Right ventricle myocardium superior (tissue), 1 donor: ENCODE measurements around the gene TMEM50A. TPM values are rescaled to one million over a fixed set of nuclear protein-coding genes. Genes with fewer than 3 reads are reported as not detected.
"Not testable (repeated sequence)": the region's sequence is repeated elsewhere in the genome, so short reads cannot be mapped to it uniquely, and the experiment has no call there.

Experiments
- ATAC-seq: fragments of 200-7000 bp; cut with Tn5 transposase; one replicate; pipeline ENCODE4 v1.9.1; 2020; ENCODE audit warnings: mild to moderate bottlenecking; ENCODE audit not compliant: poor library complexity
- DNase-seq: peaks from one replicate; pipeline ENCODE4 v3.0.0-alpha.2; 2020
- intact Hi-C: fragments of 100-400 bp; cut with DNase I; formaldehyde crosslinking; loops from one replicate; pipeline ENCODE4 v1.11.2; 2022
- total RNA-seq: library from RNA; stranded (reverse); fragmentation: NEBNext Ultra II Directional; extraction: Animal tissue kit (Norgen Biotek cat#: 25700); gene quantifications from one replicate; pipeline ENCODE4 v1.2.1, GENCODE V29; 2021
- donor health status: DM: no; HTN: yes; CAD: no; lungs with severe emphysema.

Gene TMEM50A
- total RNA-seq, 1 donor from 2014 or later, result 73.5 TPM

DNA sequence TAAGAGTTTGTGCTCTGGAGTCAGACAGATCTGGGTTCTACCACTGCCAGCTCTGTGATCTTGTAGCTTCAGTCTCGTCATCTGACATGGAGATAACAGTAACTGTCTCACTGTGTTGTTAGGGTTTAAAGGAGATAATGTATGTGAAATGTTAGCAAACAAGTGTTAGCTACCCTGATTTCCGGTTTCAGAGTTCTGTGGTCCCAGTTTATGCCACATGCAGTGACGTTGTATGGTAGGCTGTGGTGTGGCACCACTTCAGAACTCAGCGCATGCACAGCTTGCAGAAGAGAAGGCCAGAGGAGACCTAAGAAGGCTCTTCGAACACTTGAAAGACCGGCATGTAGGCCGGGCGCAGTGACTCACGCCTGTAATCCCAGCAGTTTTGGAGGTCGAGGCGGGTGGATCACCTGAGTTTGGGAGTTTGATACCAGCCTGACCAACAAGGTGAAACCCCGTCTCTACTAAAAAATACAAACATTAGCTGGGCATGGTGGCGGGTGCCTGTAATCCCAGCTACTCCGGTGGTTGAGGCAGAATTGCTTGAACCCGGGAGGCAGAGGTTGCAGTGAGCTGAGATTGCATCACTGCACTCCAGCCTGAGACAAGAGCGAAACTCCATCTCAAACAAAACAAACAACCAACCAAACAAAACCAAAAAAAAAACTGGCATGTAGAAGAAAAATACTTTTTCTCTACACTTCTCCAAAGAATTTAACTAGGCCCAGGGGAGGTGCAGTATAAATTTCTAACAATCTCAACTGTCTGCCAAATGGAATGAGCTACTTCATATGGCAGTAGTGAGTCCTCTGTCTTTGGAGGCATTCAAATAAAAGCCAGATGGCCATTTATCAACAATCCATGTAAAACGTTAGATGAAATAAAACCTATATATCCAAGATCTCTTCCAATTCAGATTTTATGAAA lies 10.0 kb upstream of the TMEM50A start:
- ATAC-seq, result peak; percentile 65
- DNase-seq, intact Hi-C loops: not testable (repeated sequence)

DNA sequence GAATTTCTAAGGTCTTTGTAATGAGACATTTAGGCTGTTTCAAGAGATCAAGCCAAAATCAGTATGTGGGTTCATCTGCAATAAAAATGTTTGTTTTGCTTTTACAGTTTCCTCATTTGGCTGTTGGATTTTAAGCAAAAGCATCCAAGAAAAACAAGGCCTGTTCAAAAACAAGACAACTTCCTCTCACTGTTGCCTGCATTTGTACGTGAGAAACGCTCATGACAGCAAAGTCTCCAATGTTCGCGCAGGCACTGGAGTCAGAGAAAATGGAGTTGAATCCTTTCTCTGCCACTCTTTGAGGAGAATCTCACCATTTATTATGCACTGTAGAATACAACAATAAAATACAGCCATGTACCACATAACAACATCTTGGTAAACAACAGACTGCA lies 9.3 kb upstream of the TMEM50A start:
- intact Hi-C loops, DNase-seq: not testable (repeated sequence)
- ATAC-seq, result peak; percentile 47

DNA sequence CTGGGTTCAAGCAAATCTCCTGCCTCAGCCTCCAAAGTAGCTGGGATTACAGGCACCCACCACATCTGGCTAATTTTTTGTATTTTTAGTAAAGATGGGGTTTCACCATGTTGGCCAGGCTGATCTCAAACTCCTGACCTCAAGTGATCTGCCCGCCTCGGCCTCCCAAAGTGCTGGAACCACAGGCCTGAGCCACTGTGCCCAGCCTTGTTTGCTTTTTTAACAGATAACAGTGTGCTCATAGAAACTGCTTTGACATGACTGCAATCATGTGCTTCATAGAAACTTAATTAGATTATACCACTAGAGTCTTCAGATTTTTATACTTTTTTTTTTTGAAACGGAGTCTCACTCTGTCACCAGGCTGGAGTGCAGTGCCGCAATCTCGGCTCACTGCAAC lies 8.8 kb upstream of the TMEM50A start:
- intact Hi-C loops, DNase-seq, ATAC-seq: not testable (repeated sequence)

DNA sequence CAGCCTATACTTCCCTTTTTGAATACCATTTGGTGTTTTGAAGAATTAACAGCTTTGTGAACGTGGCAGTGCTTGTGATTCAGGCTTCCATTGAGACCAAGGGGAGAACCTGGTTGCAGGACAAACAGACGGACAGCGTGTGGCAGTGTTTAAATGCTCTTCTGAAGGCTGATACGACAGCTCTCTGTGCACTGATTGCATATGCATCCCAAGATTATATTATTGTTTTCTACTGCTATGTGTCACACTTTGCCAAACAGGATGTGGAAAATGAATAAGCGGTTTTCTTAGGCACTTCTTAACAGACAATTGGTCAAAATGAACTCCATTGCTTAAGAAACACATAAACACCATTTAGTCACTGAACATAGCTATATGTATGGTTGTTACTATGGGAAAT lies 8.2 kb upstream of the TMEM50A start:
- intact Hi-C loops, DNase-seq: not testable (repeated sequence)
- peak; percentile 22 for ATAC-seq

DNA sequence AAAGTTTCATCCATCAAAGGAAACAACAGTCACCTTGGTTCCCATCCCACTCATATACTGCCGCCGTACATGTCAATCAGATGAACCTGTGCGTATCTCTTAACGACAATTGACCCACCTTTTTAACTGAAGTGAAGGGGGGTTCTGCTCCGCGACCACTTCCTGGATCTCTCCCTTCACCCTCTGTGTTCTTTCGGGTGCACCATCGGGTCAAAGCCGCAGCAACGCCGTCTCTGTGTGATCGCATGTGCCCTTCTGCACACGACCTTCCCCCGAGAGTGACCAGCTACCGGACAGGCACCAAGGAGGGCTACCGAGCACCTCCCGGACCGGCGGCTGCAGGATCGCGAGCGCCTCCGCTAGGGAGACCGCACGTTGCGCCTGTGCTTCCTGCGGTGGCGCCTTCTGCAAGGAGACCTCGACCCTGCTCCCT lies 1.2 kb upstream of the TMEM50A start:
- intact Hi-C loops, result not testable (repeated sequence)

DNA sequence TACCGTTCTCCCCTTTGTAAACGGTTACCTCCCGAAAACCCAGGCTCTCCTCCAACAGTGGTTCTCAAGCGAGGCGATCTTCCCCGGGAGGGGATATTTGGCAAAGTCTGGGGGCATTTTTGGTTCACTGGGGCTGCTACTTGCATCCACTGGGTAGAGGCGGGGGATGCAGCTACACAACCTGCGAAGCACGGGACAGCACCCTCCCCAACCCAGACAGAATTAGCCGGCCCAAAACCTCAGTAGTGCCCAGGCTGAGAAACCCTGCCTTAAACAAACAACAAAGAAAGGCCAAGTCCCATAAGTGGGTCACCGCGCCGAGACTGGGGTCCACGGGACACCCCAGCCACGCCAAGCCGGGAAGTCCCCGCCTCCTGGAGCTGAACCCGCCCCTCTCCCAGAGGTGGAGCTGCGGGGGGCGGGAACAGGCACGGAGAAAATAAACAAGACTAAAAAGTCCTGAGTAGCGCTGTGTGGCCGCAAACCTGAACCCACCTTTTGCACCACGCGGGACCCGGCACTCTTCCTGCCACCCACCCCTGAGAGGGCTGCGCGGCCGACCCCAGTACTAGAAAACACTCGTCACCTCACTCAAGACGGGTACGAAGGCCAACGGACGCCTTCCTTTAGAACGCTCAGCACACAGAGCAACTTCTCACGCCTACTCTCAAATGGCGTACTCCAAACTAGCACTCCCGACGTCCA lies 499 bp upstream of the TMEM50A start:
- intact Hi-C loops, DNase-seq: not testable (repeated sequence)
- ATAC-seq, result peak; percentile 90

More for the DNA sequence above, 1.2 kb upstream of the TMEM50A start:
- DNase-seq (peak; percentile 67), ATAC-seq (peak; percentile 72)

DNA sequence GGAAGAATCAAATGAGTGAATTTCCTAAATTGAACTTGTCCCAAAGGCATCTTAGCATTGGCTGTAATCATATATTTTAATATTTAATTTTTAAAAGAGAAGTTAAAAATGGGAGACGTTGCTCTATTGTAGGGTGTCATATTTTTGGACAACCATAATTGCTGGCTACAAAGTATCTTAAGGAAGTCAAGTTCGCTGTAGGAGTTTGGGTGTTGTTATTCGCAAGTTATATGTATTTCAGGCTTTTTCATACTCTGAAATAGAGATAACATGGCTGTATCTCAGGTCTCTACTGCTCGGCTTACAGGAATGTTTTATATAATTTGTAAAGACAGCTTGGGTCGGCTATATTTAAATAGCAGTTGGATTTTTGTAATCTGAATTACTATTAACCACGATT lies 852 bp downstream of the TMEM50A start:
- intact Hi-C loops, result no loop called here
- ATAC-seq (no peak), DNase-seq (no peak)

DNA sequence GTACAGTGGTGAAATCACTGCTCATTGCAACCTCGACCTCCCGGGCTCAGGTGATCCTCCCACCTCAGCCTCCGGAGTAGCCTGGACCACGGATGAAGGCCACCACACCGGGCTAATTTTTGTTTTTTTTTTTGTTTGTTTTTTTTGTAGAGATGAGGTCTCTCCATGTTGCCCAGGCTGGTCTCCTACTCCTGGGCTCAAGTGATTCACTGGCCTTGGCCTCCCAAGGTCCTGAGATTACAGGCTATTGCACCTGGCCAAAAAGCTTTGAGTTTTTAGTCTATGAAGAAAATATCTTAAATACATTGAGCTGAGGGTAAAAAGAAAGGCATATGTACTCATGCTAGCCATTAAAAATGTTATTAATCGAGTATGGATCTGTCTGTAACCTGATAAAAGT lies 3.6 kb downstream of the TMEM50A start:
- DNase-seq (no peak), ATAC-seq (no peak)
- intact Hi-C loops, result no loop called here

DNA sequence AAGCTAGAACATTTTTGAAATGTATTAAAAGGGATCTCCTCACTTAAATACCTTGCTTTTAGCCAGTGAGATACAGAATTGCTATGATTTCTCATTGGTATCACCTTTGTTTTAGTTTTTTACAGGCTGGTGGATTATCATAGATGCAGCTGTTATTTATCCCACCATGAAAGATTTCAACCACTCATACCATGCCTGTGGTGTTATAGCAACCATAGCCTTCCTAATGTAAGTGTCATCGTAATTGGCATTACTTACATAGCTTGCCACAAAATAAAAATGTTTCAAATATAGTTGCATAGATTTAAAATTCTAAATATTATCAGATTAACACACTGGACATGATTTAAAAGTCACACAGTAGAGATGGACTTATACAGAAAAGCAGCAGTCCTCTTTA lies 4.7 kb downstream of the TMEM50A start:
- intact Hi-C loops, result no loop called here
- DNase-seq (no peak), ATAC-seq (no peak)

DNA sequence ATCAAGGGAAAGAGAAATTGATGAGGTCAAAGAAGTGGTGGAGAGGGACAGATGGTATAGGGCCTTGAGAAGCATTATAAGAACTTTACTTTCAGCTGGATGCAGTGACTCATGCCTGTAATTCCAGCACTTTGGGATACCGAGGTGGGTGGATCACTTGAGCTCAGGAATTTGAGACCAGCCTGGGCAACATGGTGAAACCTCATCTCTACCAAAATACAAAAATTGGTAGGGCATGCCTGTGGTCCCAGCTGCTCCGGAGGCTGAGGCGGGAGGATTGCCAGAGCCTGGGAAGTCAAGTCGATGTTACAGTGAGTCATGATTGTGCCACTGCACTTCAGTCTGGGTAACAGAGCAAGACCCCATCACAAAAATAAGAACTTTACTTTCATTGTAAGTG lies 5.7 kb downstream of the TMEM50A start:
- ATAC-seq (no peak), DNase-seq (no peak)
- intact Hi-C loops, result no loop called here

DNA sequence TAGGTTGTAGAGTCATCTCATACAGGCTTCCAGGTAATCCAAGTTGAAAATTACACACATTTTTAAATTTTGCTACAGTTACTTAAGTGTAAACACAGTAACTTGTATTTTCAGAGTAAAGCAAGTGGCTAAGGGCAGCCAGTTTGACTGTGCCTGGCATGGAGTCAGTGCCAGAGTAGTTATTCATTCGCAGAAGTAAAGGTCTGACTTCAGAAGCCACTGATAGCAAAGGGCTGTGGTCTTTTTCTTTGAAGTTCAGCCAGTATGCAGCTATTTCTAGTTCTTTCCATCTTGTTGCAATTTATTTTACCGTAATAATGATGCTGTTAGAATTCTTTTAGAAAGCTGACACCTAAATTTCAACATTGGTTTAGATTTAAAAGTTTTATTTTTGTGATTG lies 9.4 kb downstream of the TMEM50A start:
- DNase-seq (no peak), ATAC-seq (no peak)
- intact Hi-C loops, result no loop called here

DNA sequence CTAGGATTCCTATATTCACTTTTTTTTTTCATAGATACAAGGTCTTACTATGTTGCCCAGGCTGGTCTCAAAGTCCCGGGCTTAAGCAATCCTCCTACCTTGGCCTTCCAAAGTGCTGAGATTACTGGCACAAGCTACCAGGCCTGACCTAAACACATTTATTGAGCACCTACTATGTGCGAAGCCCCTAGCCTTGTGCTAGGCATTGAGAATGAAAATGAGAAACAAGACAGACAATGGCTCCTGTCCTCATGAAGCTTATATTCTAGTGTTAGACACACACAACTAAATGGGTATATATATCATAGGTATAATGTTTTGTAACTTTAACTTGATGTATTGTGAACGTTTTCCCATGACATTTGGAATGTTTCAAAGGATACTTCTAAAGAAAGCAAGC lies 11.5 kb downstream of the TMEM50A start:
- intact Hi-C loops, result no loop called here
- DNase-seq, result no peak
- no peak for ATAC-seq

DNA sequence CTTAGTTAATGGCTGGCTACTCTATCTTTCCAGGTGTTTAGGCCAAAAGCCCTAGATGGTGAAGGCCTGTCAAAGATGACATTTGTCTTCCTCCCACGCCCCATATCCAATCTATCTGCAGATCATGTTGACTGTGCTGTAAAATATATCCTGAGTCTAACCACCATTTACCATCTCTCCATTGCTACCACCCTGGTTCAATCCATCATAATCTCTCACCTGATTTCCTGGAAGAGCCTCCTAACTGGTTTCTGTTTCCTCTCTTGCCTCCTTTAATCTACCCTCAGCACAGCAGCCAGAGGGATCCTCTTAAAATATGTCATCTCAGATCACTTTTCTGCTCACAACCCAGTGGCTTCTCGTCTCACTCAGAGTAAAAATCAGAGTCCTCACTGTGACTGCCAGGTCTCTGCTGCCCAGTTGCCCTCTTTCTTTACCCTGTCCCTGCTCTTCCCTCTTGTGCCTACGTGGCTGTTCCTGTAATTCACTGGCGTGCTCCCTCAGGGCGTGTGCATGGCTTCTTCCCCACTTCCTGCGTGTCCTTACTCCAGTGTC lies 17.8 kb downstream of the TMEM50A start:
- DNase-seq, result no peak
- intact Hi-C loops, result no loop called here
- ATAC-seq, result no peak

DNA sequence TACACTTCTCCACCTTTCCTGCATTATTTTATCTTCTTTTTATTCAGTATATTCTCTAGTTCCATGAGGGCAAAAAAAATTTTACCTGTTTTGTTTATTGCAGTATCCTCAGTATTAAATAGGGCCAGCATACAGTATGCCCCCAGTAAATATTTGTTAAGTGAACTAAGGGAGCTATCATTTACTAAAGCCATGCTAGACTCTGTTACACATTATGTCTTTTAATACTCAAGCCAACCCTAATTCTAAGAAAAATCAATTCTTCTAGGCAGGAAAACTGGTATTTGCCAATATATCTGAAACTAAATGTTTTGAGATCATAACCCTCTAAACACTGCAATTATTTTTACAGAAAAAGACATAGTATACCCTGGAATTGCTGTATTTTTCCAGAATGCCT lies 18.3 kb downstream of the TMEM50A start:
- DNase-seq, result no peak
- no peak for ATAC-seq
- intact Hi-C loops, result no loop called here

DNA sequence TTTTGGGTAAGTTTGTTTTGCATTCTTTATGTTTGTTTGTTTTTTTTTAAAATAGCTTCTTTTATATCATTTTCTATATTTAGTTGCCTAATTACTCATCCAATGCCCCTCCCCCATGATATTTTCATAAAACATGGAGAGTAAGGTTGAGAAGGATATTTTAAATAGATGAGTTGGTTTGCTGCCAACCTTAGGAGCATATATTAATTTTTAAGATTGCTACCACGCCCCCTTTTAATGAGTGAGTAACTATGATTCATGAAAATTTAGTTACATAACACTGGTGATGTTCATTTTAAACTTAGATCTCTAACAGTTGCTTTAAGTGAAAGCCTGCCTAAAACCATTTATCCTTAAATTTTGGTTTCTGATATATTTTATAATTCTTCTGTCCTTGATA lies 18.7 kb downstream of the TMEM50A start:
- DNase-seq (no peak), ATAC-seq (no peak)
- intact Hi-C loops, result no loop called here

DNA sequence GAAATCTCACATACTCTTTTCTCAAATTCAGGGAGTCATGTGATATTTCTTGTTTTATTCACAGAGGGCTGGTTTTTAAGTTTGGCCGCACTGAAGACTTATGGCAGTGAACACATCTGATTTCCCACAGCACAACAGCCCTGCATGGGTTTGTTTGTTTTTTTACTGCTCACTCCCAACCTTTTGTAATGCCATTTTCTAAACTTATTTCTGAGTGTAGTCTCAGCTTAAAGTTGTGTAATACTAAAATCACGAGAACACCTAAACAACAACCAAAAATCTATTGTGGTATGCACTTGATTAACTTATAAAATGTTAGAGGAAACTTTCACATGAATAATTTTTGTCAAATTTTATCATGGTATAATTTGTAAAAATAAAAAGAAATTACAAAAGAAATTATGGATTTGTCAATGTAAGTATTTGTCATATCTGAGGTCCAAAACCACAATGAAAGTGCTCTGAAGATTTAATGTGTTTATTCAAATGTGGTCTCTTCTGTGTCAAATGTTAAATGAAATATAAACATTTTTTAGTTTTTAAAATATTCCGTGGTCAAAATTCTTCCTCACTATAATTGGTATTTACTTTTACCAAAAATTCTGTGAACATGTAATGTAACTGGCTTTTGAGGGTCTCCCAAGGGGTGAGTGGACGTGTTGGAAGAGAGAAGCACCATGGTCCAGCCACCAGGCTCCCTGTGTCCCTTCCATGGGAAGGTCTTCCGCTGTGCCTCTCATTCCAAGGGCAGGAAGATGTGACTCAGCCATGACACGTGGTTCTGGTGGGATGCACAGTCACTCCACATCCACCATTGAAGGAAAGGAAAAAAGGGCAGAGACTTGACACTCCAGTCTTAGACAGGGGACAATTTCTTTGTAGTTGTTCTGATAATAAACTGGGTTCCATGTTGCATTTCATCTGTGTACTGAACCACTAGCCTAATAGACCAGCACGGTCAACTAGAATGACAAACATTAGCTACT lies 22.8 kb downstream of the TMEM50A start:
- DNase-seq, result no peak
- ATAC-seq, result no peak
- intact Hi-C loops, result no loop called here

DNA sequence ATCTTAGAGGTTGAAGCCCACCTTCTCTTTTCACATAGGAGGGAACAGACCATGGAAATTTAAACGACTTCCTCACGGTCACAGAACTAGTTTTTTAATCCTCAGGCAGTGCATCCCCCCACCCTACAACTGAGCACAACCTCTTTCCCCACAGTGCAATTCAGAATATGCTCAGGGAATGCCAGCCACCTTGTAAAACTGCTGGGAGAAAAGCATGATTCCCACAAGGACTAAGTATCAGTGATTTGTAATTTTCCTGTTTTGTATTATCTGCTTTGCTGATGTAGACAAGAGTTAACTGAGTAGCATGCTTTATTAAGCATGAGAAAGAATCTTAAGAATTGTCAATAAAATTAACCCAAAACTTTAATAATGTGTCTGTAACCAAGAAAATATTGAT lies 23.8 kb downstream of the TMEM50A start:
- no peak for DNase-seq
- intact Hi-C loops, result no loop called here
- ATAC-seq, result no peak
